HepG2 (cell line): ENCODE measurements around the gene FAM162A. TPM values are rescaled to one million over a fixed set of nuclear protein-coding genes. Genes with fewer than 3 reads are reported as not detected.

Experiments
- ATAC-seq: fragments of 200-7000 bp; cut with Tn5 transposase; 3 replicates; pipeline ENCODE4 v1.9.1; 2020; ENCODE audit warnings: mild to moderate bottlenecking, moderate library complexity
- BruUV-seq: library from RNA; stranded (reverse); fragments of 400-500 nt; replicated peaks from 2 replicates; lab custom pipeline; 2021; lab: Mats Ljungman, UMichigan
- CTCF ChIA-PET: fragments of 300-600 bp; formaldehyde crosslinking; extraction: SDS; loops from one replicate; lab custom pipeline; 2021; ENCODE audit warnings: low total read pairs, inconsistent platforms, low intra/inter-chr PET ratio; lab: Yijun Ruan, JAX
- POLR2A ChIA-PET: fragments of 350-600 bp; sonication (Branson Sonifier 250); formaldehyde crosslinking; loops from one replicate; lab custom pipeline; 2020; ENCODE audit warnings: antibody characterized with exemption, inconsistent platforms; lab: Yijun Ruan, JAX
- DNase-seq: peaks from one replicate; pipeline ENCODE4 v3.0.0-alpha.2; 2015; ENCODE audit warnings: low spot score
- FAIRE-seq: peaks from 3 replicates; lab custom pipeline; 2011; peaks lifted over from hg19 to GRCh38; lab: Jason Lieb, UNC
- H2AFZ ChIP-seq: one replicate; pipeline ENCODE4 v1.6.1; 2011; ENCODE audit warnings: low read length, inconsistent platforms
- H3K27ac ChIP-seq: fragments of 300-600 bp; 3 replicates; pipeline ENCODE4 v1.8.0; 2011; ENCODE audit warnings: mixed run types, mild to moderate bottlenecking, mixed read lengths, low read length, inconsistent platforms; ENCODE audit not compliant: insufficient read depth; ENCODE audit errors: extremely low read length
- H3K27me3 ChIP-seq, 2 experiments: fragments of 200-600 bp in 1 of 2; 2 replicates in 1 of 2; 3 replicates in 1 of 2; pipeline versions ENCODE4 v1.6.0 to v1.8.0; 2011; ENCODE audit warnings: low read length in 2 of 2, mild to moderate bottlenecking in 2 of 2, moderate library complexity in 2 of 2, inconsistent platforms in 1 of 2; ENCODE audit not compliant: insufficient read depth in 2 of 2, control insufficient read depth in 1 of 2
- H3K36me3 ChIP-seq, 2 experiments: fragments of 200-600 bp in 1 of 2; replicated peaks in 1 of 2; 2 replicates in 1 of 2; 3 replicates in 1 of 2; pipeline versions ENCODE4 v1.5.1 to v1.8.0; 2011; ENCODE audit warnings: low read length in 2 of 2, inconsistent platforms in 1 of 2; ENCODE audit not compliant: insufficient read depth in 2 of 2, control insufficient read depth in 1 of 2
- H3K4me1 ChIP-seq: 2 replicates; pipeline ENCODE4 v1.5.1; 2012; ENCODE audit warnings: low read length, inconsistent platforms; ENCODE audit not compliant: insufficient read depth
- H3K4me2 ChIP-seq: 2 replicates; pipeline ENCODE4 v1.6.0; 2011; ENCODE audit warnings: low read depth, low read length, inconsistent platforms
- H3K4me3 ChIP-seq, 3 experiments: fragments of 200-600 bp in 1 of 3; sonication (generic), shearing (Covaris generic) in 1 of 3; replicated peaks in 1 of 3; 2 replicates each; pipeline ENCODE4 v1.5.1; 2011 to 2016; ENCODE audit warnings: low read length in 3 of 3, inconsistent platforms in 2 of 3, low read depth in 2 of 3, mild to moderate bottlenecking in 2 of 3, control low read depth in 1 of 3, mixed read lengths in 1 of 3; ENCODE audit not compliant: insufficient read depth in 1 of 3
- H3K79me2 ChIP-seq: one replicate; pipeline ENCODE4 v1.6.1; 2011; ENCODE audit warnings: low read length, inconsistent platforms; ENCODE audit not compliant: insufficient read depth
- H3K9ac ChIP-seq: 2 replicates; pipeline ENCODE4 v1.6.0; 2011; ENCODE audit warnings: mild to moderate bottlenecking, low read depth, low read length, inconsistent platforms; ENCODE audit not compliant: insufficient read depth
- H3K9me3 ChIP-seq: 2 replicates; pipeline ENCODE4 v1.5.1; 2012; ENCODE audit warnings: mild to moderate bottlenecking, low read length
- H4K20me1 ChIP-seq: 2 replicates; pipeline ENCODE4 v1.6.0; 2011; ENCODE audit warnings: inconsistent platforms, mild to moderate bottlenecking, low read length, moderate library complexity; ENCODE audit not compliant: insufficient read depth
- GRHL1 ChIP-seq: sonication (generic); formaldehyde crosslinking; conservative IDR thresholded peaks from 2 replicates; pipeline ENCODE4 v1.8.0; 2022; ENCODE audit warnings: missing genetic modification reagents
- HDAC1 ChIP-seq: sonication (generic); formaldehyde crosslinking; IDR thresholded peaks from 2 replicates; pipeline ENCODE4 v1.5.1; 2020; ENCODE audit warnings: mild to moderate bottlenecking, missing genetic modification reagents
- HES4 ChIP-seq: sonication (generic); formaldehyde crosslinking; IDR thresholded peaks from 2 replicates; pipeline ENCODE4 v1.9.0; 2021; ENCODE audit warnings: mild to moderate bottlenecking, missing genetic modification reagents, borderline replicate concordance
- ISL2 ChIP-seq: sonication (generic); formaldehyde crosslinking; IDR thresholded peaks from 2 replicates; pipeline ENCODE4 v1.5.0; 2020; ENCODE audit warnings: missing genetic modification reagents
- KLF16 ChIP-seq, 2 experiments: sonication (generic) in 1 of 2; formaldehyde crosslinking in 1 of 2; IDR thresholded peaks; 2 replicates each; pipeline versions ENCODE4 v1.6.1 to v1.8.0; 2016 to 2023; ENCODE audit warnings: missing genetic modification reagents in 2 of 2, missing compliant biosample characterization in 1 of 2
- MIXL1 ChIP-seq: IDR thresholded peaks from 2 replicates; pipeline ENCODE4 v1.6.1; 2016
- SIX1 ChIP-seq: sonication (generic); formaldehyde crosslinking; IDR thresholded peaks from 2 replicates; pipeline ENCODE4 v1.4.0; 2020; ENCODE audit warnings: missing genetic modification reagents, borderline replicate concordance
- SOX5 ChIP-seq: IDR thresholded peaks from 2 replicates; pipeline ENCODE4 v1.6.1; 2016; ENCODE audit warnings: borderline replicate concordance
- ZBTB8A ChIP-seq: sonication (generic); formaldehyde crosslinking; IDR thresholded peaks from 2 replicates; pipeline ENCODE4 v1.4.0; 2020; ENCODE audit warnings: mild to moderate bottlenecking, low read depth, missing genetic modification reagents, borderline replicate concordance
- ZNF136 ChIP-seq: sonication (generic); formaldehyde crosslinking; IDR thresholded peaks from 2 replicates; pipeline ENCODE4 v1.8.1; 2022; ENCODE audit warnings: low read depth, mild to moderate bottlenecking, moderate library complexity, missing genetic modification reagents
- ZNF264 ChIP-seq: sonication (generic); formaldehyde crosslinking; IDR thresholded peaks from 2 replicates; pipeline ENCODE4 v1.4.0; 2020; ENCODE audit warnings: missing genetic modification reagents
- ZNF337 ChIP-seq: sonication (generic); formaldehyde crosslinking; IDR thresholded peaks from 2 replicates; pipeline ENCODE4 v1.5.1; 2020; ENCODE audit warnings: missing genetic modification reagents, low read depth, mild to moderate bottlenecking, borderline replicate concordance
- ZNF678 ChIP-seq: sonication (generic); formaldehyde crosslinking; IDR thresholded peaks from 2 replicates; pipeline ENCODE4 v1.4.0; 2020; ENCODE audit warnings: mild to moderate bottlenecking, missing genetic modification reagents
- ZNF768 ChIP-seq: sonication (generic); formaldehyde crosslinking; IDR thresholded peaks from 2 replicates; pipeline ENCODE4 v1.4.0; 2020; ENCODE audit warnings: missing genetic modification reagents
- WGBS: methylation state at CpG from one replicate; pipeline ENCODE4 v1.1.6; 2017; ENCODE audit warnings: low lambda C conversion rate; 5-methylcytosine and 5-hydroxymethylcytosine counted together
- in situ Hi-C: cut with HindIII; loops from 2 replicates; pipeline ENCODE4 v1.10.0; 2017; ENCODE audit warnings: low pct_unique_long_range_greater_than_20kb; ENCODE audit not compliant: extremely low pct_ligation_motif_present
- intact Hi-C: fragments of 100-400 bp; cut with micrococcal nuclease; formaldehyde crosslinking; loops from one replicate; pipeline ENCODE4 v1.10.0; 2022; ENCODE audit not compliant: unreplicated experiment
- polyA plus RNA-seq, 8 experiments: library from polyadenylated mRNA; depleted of rRNA in 3 of 8; stranded (reverse) in 7 of 8; unstranded in 1 of 8; fragments of >200 nt; fragmentation: Illumina TruSeq in 4 of 8; extraction: Trizol in 4 of 8; gene quantifications; 2 replicates each; pipeline versions ENCODE4 v1.2.1 to v1.2.3, GENCODE V29; 2011 to 2016; ENCODE audit warnings: low read depth in 4 of 8, missing spikeins in 1 of 8, mixed read lengths in 1 of 8; ENCODE audit not compliant: insufficient read depth in 1 of 8
- total RNA-seq, 5 experiments: library from RNA; depleted of rRNA; stranded (reverse); fragments of >200 nt; fragmentation: Illumina TruSeq; extraction: Trizol; gene quantifications; 2 replicates each; pipeline ENCODE4 v1.2.3, GENCODE V29; 2016; ENCODE audit warnings: low read depth in 1 of 5
- TF ChIP-seq, protein P1 (sequence below): sonication (generic); formaldehyde crosslinking; IDR thresholded peaks from 2 replicates; pipeline ENCODE4 v1.5.0; 2020; ENCODE audit warnings: mild to moderate bottlenecking, missing genetic modification reagents, borderline replicate concordance
- TF ChIP-seq, protein P2 (sequence below): sonication (generic); IDR thresholded peaks from 2 replicates; pipeline ENCODE4 v1.6.1; 2016; ENCODE audit warnings: low read depth, borderline replicate concordance

FAM162A gene
- total and polyA plus RNA-seq, 2 of the 13 experiments (the other 11 are each of a cell fraction or from before 2014, with no cell fraction given): 115 to 155 TPM

- no peaks in the 10 kb centered on the region for H3K27me3 ChIP-seq
- H3K79me2 ChIP-seq: peaks cover 77% of the 10 kb centered on the region
- peak; percentile 88 for FAIRE-seq
- 0 out of 2 replicates have a peak, but pooled peaks cover 7% of the 10 kb centered on the region for H4K20me1 ChIP-seq
- peak; percentile 77 for DNase-seq
- H3K4me1 ChIP-seq: peaks cover 76% of the 10 kb centered on the region
- CTCF ChIA-PET: interaction anchor here (1.0 to 2.4 kb wide), 2 partner anchors 268 to 287 kb away, joined by 3 to 14 read pairs; no protein-coding TSS in a partner anchor
- in situ Hi-C loops (loop anchor here (5.0 kb wide), 1 partner anchor 285 kb away; no protein-coding TSS in a partner anchor), intact Hi-C loops (loop anchor here (2.0 kb wide), 2 partner anchors 23 to 269 kb away; no protein-coding TSS in a partner anchor)
- WGBS: 1% methylated on average over 2 of the region's 2 CpGs
- peak overlapping the region in 2 of 3 experiments; percentile 9 to 19; a peak in 2 of 6 replicates for H3K4me3 ChIP-seq
- H3K4me2 ChIP-seq: peak overlapping the region; percentile 59
- peak; percentile 94 for ATAC-seq
- POLR2A ChIA-PET: interaction anchor here (1.3 to 4.1 kb wide), 7 partner anchors 8 to 288 kb away, joined by 3 to 67 read pairs (median 10); partner anchors contain the start of genes FAM162A, KPNA1, MIX23 and WDR5B
- H3K9me3 ChIP-seq: no peaks in the 10 kb centered on the region
- peak overlapping the region; percentile 72 for H3K27ac ChIP-seq
- H2AFZ ChIP-seq: no peak overlapping the region
- no TSS peak for BruUV-seq
- H3K9ac ChIP-seq: peak overlapping the region; percentile 26; the same call in 1 of the 2 replicates
- peaks cover 0 to 11% of the 10 kb centered on the region in 2 experiments; a peak in 2 of 5 replicates for H3K36me3 ChIP-seq
- TF ChIP-seq ZBTB8A (CRISPR knock-in tag): no peak
- peak; percentile 98 for TF ChIP-seq MIXL1 (CRISPR knock-in tag)
- TF ChIP-seq HDAC1: peak; percentile 55; the same call in 1 of the 2 replicates
- TF ChIP-seq ZNF264: peak; percentile 81; the same call in 1 of the 2 replicates
- peak; percentile 91 for TF ChIP-seq SOX5
- peak; percentile 82 for TF ChIP-seq ISL2 (CRISPR knock-in tag)
- no peak for TF ChIP-seq ZNF136
- TF ChIP-seq GRHL1: no peak
- peak; percentile 33; the same call in 1 of the 2 replicates for TF ChIP-seq SIX1 (CRISPR knock-in tag)
- TF ChIP-seq HES4: no peak
- no peak for TF ChIP-seq ZNF678 (CRISPR knock-in tag)
- TF ChIP-seq ZNF768: no peak
- no peak for TF ChIP-seq ZNF337 (CRISPR knock-in tag)
- TF ChIP-seq, protein P1, sequence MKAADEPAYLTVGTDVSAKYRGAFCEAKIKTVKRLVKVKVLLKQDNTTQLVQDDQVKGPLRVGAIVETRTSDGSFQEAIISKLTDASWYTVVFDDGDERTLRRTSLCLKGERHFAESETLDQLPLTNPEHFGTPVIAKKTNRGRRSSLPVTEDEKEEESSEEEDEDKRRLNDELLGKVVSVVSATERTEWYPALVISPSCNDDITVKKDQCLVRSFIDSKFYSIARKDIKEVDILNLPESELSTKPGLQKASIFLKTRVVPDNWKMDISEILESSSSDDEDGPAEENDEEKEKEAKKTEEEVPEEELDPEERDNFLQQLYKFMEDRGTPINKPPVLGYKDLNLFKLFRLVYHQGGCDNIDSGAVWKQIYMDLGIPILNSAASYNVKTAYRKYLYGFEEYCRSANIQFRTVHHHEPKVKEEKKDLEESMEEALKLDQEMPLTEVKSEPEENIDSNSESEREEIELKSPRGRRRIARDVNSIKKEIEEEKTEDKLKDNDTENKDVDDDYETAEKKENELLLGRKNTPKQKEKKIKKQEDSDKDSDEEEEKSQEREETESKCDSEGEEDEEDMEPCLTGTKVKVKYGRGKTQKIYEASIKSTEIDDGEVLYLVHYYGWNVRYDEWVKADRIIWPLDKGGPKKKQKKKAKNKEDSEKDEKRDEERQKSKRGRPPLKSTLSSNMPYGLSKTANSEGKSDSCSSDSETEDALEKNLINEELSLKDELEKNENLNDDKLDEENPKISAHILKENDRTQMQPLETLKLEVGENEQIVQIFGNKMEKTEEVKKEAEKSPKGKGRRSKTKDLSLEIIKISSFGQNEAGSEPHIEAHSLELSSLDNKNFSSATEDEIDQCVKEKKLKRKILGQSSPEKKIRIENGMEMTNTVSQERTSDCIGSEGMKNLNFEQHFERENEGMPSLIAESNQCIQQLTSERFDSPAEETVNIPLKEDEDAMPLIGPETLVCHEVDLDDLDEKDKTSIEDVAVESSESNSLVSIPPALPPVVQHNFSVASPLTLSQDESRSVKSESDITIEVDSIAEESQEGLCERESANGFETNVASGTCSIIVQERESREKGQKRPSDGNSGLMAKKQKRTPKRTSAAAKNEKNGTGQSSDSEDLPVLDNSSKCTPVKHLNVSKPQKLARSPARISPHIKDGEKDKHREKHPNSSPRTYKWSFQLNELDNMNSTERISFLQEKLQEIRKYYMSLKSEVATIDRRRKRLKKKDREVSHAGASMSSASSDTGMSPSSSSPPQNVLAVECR (CRISPR knock-in tag): peak; percentile 31; the same call in 1 of the 2 replicates
- TF ChIP-seq KLF16 (CRISPR knock-in tag; IDR thresholded peaks at IDR 0.05): peak in 1 of 2 experiments; percentile 69; a peak in 1 of 4 replicates
- TF ChIP-seq, protein P2, sequence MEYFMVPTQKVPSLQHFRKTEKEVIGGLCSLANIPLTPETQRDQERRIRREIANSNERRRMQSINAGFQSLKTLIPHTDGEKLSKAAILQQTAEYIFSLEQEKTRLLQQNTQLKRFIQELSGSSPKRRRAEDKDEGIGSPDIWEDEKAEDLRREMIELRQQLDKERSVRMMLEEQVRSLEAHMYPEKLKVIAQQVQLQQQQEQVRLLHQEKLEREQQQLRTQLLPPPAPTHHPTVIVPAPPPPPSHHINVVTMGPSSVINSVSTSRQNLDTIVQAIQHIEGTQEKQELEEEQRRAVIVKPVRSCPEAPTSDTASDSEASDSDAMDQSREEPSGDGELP: peak; percentile 59
These were observed 7.9 kb downstream of the FAM162A start for GRCh38 chr3:122391681-122392446.
